NCI-H1417 treated with DMSO at 0.1 percent for 48 hours (cell line): ENCODE results near the gene GLG1.
A peak's percentile ranks its signal among the peaks of the same experiment; 100 is the strongest.
"Not testable (repeated sequence)": the region's sequence is repeated elsewhere in the genome, so short reads cannot be mapped to it uniquely, and the experiment has no call there.

Experiments
- DNase-seq: peaks from one replicate; lab custom pipeline; 2025; lab: John Stamatoyannopoulos, UW

The GLG1 gene

GRCh38 chr16:74537746-74538145 lies 69.2 kb downstream of the GLG1 start:
- DNase-seq = not testable (repeated sequence)

DNA sequence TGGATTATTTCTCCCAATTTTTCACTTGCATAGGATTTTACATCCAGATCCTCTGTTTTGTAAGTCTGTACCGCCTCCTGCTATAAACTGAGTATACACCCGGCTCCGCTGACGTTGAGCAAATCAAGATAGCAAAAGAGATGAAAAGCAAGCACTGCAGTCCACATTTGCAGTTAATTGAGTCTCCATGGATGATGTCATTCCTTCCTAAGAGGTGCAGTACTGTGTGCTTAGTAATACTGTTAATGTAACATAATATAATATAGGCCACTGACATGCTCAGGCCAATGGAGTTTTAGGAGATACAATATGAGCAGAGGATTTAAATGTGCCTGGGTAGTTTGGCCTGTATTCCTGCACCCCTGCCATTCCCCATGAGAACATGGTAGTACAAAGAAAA lies 72.3 kb downstream of the GLG1 start:
- DNase-seq = not testable (repeated sequence)

- DNase-seq = no peak
These were observed 82.0 kb downstream of the GLG1 start for GRCh38 chr16:74524926-74525325.

- DNase-seq = no peak
These were observed 82.8 kb downstream of the GLG1 start for GRCh38 chr16:74524117-74524516.

- not testable (repeated sequence) for DNase-seq
These were observed 83.2 kb downstream of the GLG1 start for GRCh38 chr16:74523706-74524105.

GRCh38 chr16:74522160-74522559 lies 84.8 kb downstream of the GLG1 start:
- DNase-seq = no peak

- DNase-seq = no peak
These were observed 85.2 kb downstream of the GLG1 start for GRCh38 chr16:74521691-74522090.

DNA sequence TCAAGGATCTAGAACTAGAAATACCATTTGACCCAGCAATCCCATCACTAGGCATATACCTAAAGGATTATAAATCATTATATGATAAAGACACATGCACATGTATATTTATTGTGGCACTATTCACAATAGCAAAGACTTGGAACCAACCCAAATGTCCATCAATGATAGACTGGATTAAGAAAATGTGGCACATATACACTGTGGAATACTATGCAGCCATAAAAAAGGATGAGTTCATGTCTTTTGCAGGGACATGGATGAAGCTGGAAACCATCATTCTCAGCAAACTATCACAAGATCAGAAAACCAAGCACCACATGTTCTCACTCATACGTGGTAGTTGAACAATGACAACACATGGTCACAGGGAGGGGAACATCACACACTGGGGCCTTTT lies 88.0 kb downstream of the GLG1 start:
- not testable (repeated sequence) for DNase-seq

DNA sequence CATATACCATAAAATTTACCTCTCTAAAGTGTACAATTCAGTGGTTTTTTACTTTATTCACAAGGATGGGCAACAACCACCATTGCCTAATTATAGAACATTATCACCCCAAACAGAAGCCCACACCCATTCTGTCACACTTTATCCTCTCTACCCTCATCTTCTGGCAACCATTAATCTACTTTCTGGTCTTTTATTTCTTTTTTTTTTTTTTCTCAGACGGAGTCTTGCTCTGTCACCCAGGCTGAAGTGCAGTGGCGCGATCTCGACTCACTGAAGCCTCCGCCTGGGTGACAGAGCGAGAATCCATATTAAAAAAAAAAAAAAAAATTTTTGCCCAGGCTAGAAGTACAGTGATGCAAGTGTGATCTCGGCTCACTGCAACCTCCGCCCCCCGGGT lies 95.0 kb downstream of the GLG1 start:
- DNase-seq = no peak

DNA sequence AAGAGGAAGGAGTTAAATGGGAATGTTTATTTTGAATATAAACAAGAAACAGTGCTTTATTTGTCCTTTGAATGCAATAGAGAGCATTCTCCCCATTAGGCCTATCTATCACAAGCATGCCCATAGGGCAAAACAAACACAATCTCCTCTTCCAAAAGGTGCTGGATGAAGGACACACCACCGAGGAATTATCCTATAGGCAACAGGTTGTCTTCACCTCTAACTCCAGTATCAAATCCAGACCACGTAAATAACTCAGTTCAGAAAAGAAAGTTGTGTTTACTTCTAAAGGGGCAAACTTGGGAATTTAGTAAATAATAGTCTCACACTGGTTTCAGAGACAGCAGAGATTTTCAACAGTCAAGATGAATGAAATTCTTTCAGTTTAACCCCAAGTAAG lies 101.9 kb downstream of the GLG1 start:
- no peak for DNase-seq

DNA sequence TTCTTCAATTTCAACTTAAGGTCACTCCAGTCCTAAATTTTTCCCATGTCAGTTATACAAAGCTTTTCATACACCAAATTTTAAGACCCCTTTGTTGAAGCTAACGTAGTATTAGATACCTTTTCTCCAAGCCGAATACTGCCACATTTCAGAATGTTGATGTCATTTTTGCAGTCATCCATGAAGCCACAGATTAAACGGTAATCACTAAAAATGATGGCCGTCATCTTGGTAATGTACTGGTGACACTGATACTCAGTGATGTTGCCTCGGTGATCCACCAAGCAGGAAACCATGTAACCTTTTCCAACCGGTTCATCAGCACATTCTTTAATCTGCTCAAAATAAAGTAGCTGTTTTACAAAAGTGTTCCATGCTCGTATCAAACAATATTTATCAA lies 103.5 kb downstream of the GLG1 start:
- DNase-seq = no peak

GRCh38 chr16:74501484-74502478 lies 105.1 kb downstream of the GLG1 start:
- DNase-seq = no peak

DNA sequence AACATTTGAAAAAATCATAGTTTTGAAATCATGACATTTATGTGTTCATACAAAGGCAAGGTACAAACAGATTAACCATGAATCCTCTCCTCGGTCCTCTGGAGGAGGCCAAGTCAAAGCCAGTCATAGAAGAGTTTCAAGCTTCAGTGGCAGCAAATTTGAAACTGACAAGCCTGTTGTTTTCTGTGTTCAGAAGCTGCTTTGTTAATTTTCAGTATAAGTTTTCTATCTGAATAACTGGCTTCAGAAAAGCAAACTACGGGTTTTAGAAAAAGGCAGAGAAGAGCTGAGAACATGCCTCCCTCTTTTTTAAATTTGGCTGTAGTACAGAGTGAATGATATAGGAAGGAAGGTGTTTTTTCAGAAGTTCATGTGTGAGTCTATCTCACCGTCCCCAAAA lies 106.0 kb downstream of the GLG1 start:
- DNase-seq = no peak

DNA sequence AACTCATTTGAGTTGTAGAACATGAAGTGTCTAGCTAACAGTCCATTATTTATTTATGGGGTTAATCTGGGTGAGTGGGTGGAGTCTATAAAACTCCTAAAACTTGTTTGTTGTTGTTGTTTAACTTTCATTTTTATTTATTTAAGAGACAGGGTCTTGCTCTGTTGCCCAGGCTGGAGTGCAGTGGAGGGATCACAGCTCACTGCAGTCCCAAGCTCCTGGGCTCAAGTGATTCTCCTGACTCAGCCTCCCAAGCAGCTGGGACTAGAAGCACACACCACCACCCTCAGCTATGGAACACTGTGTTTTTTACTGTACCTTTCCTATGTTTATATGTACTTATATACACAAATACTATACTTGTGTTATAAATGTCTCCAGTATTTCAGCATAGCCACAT lies 107.8 kb downstream of the GLG1 start:
- DNase-seq = no peak

DNA sequence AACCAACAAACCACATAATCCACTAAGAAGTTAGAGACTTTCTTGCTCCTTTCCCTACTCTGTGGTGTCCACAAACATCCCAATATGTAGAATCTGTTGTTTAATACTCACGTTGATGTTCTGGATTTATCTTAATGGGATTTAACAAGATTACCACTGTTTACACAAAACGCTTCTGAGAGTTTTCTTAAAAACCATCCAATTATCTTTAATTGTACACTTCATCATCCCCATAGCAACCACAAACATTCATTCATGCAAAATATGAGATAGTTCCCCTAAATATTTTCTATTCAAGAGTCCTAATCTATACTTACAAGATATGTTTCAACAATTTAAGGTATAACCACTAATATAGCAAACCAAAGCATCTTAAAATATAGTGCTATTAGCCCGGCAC lies 109.2 kb downstream of the GLG1 start:
- no peak for DNase-seq

DNA sequence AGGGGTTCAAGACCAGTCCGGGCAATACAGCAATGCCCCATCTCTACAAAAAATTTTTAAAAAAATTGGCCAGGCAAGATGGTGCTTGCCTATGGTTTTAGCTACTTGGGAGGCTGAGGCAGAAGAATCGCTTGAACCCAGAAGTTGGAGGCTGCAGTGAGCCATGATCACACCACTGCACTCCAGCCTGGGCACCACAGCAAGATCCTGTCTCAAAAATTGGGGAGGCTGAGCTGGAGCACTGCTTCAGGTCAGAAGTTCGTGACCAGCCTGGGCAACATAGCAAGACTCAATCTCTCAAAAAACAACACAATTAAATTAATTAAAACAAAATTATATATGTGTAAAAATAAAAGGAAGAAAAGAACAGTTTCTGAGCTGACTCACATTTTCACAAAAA lies 110.9 kb downstream of the GLG1 start:
- no peak for DNase-seq

DNA sequence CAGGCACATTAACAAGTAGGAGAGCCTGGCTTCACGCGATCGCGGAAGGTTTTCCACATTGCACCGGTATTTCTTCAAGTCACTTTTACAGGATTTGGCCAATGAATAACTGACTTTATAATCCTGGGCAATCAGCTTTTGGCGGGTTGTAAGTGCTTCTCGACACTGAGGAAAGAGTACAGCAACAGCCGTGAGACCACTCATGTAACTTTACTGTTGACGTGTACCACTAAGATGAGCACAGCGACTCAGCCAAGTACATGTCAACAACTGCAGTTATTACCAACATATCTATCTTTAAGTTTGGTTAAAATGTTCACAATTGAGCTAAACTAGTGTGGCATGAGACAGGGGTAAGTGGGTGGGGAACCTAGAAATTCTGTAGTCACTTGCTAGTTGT lies 113.9 kb downstream of the GLG1 start:
- no peak for DNase-seq

GRCh38 chr16:74487634-74488495 lies 119.0 kb downstream of the GLG1 start:
- peak; percentile 3 for DNase-seq

GRCh38 chr16:74485916-74486315 lies 121.0 kb downstream of the GLG1 start:
- DNase-seq = no peak

DNA sequence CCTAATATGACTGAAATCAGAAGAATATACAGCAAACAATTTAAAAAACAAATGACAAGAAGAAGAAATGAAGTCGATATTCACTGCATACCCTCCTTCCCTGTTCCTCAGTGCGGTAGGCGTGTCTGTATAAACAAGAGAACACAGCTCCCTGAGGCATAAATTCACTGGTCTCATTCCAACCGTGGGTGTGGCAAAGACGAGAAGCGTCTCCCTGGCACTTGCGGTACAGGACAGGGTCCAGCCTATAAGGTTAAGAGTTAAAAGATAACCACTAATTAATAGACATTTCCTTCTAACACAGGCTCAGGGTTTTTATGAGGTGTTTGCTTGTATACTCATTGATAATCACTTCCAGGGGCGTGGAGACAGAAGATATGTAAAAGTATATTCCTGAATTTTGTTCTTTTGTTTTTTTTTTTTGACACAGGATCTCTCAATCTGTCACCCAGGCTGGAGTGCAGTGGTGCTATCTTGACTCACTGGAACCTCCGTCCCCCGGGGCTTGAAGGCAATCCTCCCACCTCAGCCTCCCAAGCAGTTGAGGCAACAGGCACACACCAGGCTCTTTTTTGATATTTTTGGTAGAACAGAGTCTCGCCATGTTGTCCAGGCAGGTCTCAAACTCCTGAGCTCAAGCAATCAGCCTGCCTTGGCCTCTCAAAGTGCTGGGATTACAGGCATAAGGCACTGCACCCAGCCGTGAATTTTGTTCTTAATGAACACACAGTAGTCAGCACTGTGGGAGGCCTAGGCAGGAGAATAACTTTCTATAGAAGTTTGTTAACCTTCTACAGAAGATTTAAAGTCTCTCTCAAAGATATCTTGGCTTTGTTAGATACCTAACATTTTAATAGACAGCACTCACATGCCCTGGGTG lies 126.5 kb downstream of the GLG1 start:
- DNase-seq = no peak

DNA sequence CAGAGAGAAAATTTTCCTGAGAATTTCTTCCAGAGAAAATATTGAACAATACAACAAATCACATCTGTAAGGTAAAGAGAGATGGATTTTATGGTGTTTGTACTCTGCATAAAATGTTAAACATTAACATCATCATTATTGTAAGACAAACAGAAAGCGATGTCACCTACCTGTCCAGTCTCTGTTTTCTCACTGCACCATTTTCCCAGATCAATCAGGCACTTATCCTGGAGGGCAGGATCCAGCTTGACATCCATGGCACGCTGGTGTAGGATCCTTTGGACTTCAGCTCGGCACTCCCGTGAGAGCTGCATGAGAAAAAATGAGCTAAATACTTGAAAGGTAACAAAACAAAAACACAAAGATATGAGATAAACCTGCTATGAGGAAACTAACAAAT lies 129.7 kb downstream of the GLG1 start:
- DNase-seq = no peak

GRCh38 chr16:74474416-74474815 lies 132.5 kb downstream of the GLG1 start:
- no peak for DNase-seq
